Kidney (tissue), 14 donors: ENCODE data around the gene TXNDC11. TPM values are rescaled to one million over a fixed set of nuclear protein-coding genes. Genes with fewer than 3 reads are reported as not detected.

Experiments
- DNase-seq, 5 donors: peaks; one replicate each; pipeline ENCODE4 v3.0.0-alpha.2; 2013 to 2020
- FAIRE-seq: peaks from 2 replicates; lab custom pipeline; 2012; peaks lifted over from hg19 to GRCh38; lab: Jason Lieb, UNC
- H3K27ac ChIP-seq, 2 donors: one replicate each; pipeline ENCODE4 v1.7.0; 2013; ENCODE audit warnings: low read depth in 2 of 2, low read length in 2 of 2, inconsistent platforms in 1 of 2
- H3K27me3 ChIP-seq: one replicate; pipeline ENCODE4 v1.7.1; 2013; ENCODE audit warnings: low read length, inconsistent platforms; ENCODE audit not compliant: control insufficient read depth, insufficient read depth
- H3K36me3 ChIP-seq, 3 donors: one replicate each; pipeline versions ENCODE4 v1.7.0 to v1.7.1; 2013; ENCODE audit warnings: low read length in 3 of 3, control low read depth in 1 of 3, inconsistent platforms in 1 of 3; ENCODE audit not compliant: insufficient read depth in 3 of 3, control insufficient read depth in 2 of 3
- H3K4me1 ChIP-seq, 3 donors: one replicate each; pipeline versions ENCODE4 v1.7.0 to v1.7.1; 2013; ENCODE audit warnings: low read length in 3 of 3, inconsistent platforms in 1 of 3, low read depth in 1 of 3; ENCODE audit not compliant: control insufficient read depth in 2 of 3, insufficient read depth in 2 of 3
- H3K4me3 ChIP-seq, 3 donors: one replicate each; pipeline versions ENCODE4 v1.7.0 to v1.8.1; 2013; ENCODE audit warnings: low read length in 3 of 3, control low read depth in 1 of 3, inconsistent platforms in 1 of 3
- H3K9ac ChIP-seq, 3 donors: one replicate each; pipeline versions ENCODE4 v1.7.0 to v1.7.1; 2013; ENCODE audit warnings: low read length in 3 of 3, control low read depth in 1 of 3, inconsistent platforms in 1 of 3
- H3K9me3 ChIP-seq, 3 donors: one replicate each; pipeline versions ENCODE4 v1.7.0 to v1.7.1; 2013; ENCODE audit warnings: low read length in 3 of 3, control low read depth in 1 of 3, inconsistent platforms in 1 of 3; ENCODE audit not compliant: control insufficient read depth in 2 of 3, insufficient read depth in 1 of 3
- CTCF ChIP-seq: IDR thresholded peaks from 3 replicates; pipeline ENCODE4 v1.5.1; 2012; ENCODE audit warnings: mild to moderate bottlenecking, moderate library complexity, borderline replicate concordance; ENCODE audit not compliant: insufficient read depth; ENCODE audit errors: extremely low read depth
- intact Hi-C: fragments of 100-400 bp; cut with DNase I; formaldehyde crosslinking; loops from one replicate; pipeline ENCODE4 v1.11.1; 2022
- polyA plus RNA-seq: library from polyadenylated mRNA; stranded (reverse); fragments of 350-450 nt; fragmentation: Illumina TruSeq; extraction: RNeasy Lipid Tissue Mini Kit (QIAGEN cat#74804); gene quantifications from one replicate; pipeline ENCODE4 v1.2.3, GENCODE V29; 2014; ENCODE audit warnings: low read depth, low replicate concordance; ENCODE audit not compliant: insufficient read depth
- total RNA-seq: library from RNA; stranded (reverse); fragmentation: NEBNext Ultra II Directional; extraction: Animal tissue kit (Norgen Biotek cat#: 25700); gene quantifications from one replicate; pipeline ENCODE4 v1.2.1, GENCODE V29; 2021
- donor health status: control.
- donor health status: control.
- donor health status: control.
- donor health status: control.
- donor health status: control.
- donor health status: DM: yes; HTN: yes; CAD: no.
- donor health status: Normal renal cell carcinoma (clear cell type).

Gene TXNDC11
- total and polyA plus RNA-seq, 2 donors from 2014 or later: 60.8 to 70.9 TPM

GRCh38 chr16:11681556-11681955, 61.1 kb downstream of the TXNDC11 start:
- H3K36me3 ChIP-seq: peaks cover 0 to 59% (median 32%) of the 10 kb centered on the region in 3 donors
- no peaks in the 10 kb centered on the region for H3K9me3 ChIP-seq
- intact Hi-C loops: no loop called here
- H3K27me3 ChIP-seq: no peaks in the 10 kb centered on the region
- DNase-seq: peak in 1 of 5 donors; percentile 73
- no peak overlapping the region for H3K27ac ChIP-seq
- peaks cover 0 to 20% (median 16%) of the 10 kb centered on the region in 3 donors for H3K4me1 ChIP-seq
- TF ChIP-seq CTCF: no peak
- no peak overlapping the region for H3K4me3 ChIP-seq
- no peak for FAIRE-seq
- no peak overlapping the region for H3K9ac ChIP-seq

- no peaks in the 10 kb centered on the region for H3K9me3 ChIP-seq
- peak in 1 of 5 donors; percentile 29 for DNase-seq
- H3K4me3 ChIP-seq: no peak overlapping the region
- intact Hi-C loops: no loop called here
- H3K27ac ChIP-seq: peak overlapping the region in 1 of 2 donors; percentile 28
- no peak overlapping the region for H3K9ac ChIP-seq
- TF ChIP-seq CTCF: no peak
- no peaks in the 10 kb centered on the region for H3K27me3 ChIP-seq
- H3K36me3 ChIP-seq: peaks cover 0 to 58% (median 32%) of the 10 kb centered on the region in 3 donors
- H3K4me1 ChIP-seq: peaks cover 0 to 23% (median 21%) of the 10 kb centered on the region in 3 donors
- no peak for FAIRE-seq
Observed at GRCh38 chr16:11679941-11680911, 62.4 kb downstream of the TXNDC11 start.

GRCh38 chr16:11679250-11679649, 63.4 kb downstream of the TXNDC11 start:
- Histone ChIP-seq H3K9me3 (no peaks in the 10 kb centered on the region), H3K9ac (no peak overlapping the region), H3K27ac (no peak overlapping the region), H3K4me1 (peaks cover 0 to 29% (median 26%) of the 10 kb centered on the region in 3 donors), H3K4me3 (no peak overlapping the region), H3K27me3 (no peaks in the 10 kb centered on the region), H3K36me3 (peaks cover 0 to 50% (median 26%) of the 10 kb centered on the region in 3 donors)
- DNase-seq: peak in 1 of 5 donors; percentile 62
- intact Hi-C loops: no loop called here
- FAIRE-seq: no peak
- TF ChIP-seq CTCF: no peak
